ENCODE results near the gene RSAD1. TPM values are rescaled to one million over a fixed set of nuclear protein-coding genes. Genes with fewer than 3 reads are reported as not detected.

The RSAD1 gene
- total RNA-seq, 1 experiment from 2014 or later, result 51.1 TPM

DNA sequence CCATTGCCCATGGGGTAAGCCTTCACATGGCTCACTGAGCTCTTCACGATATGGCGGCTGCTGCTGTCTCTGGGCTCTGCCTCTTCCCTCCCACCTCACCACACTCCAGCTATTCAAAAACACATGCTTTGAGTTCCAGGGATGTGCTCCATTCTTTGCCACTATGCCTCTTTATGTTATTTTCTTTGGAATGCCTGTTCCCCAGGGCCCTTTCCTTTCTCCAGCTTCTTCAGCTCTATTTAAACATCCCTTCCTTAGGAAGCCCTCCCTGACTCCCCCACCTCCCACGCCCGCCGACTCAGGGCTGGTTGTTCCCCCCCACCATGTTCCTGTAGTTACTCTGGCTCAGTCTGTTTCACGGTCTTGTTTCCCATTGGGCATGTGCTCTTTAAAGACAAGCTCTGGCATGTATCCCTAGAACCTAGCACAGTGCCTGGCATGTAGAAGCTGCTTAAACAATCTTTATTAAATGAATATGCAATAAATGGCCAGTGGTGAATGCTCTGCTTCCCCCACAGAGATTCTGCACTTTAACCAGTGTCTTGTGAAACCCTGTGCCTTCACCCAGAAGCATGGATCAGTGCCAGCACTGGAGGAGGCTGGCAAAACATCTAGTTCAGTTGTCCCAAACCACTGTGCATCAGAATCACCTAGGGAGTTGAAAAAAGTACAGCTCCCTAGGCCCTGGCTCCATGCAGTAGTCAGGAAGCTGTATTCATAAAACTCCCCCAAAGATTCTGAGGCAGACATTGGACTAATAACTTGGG, 36.5 kb downstream of the RSAD1 start:
- intact Hi-C loops (cut with micrococcal nuclease; ENCODE audit: unreplicated experiment), result no loop called here
- H3K27ac Mint-ChIP-seq (ENCODE audit: unreplicated experiment), result no peak overlapping the region
- H3K9me3 Mint-ChIP-seq (ENCODE audit: low read depth, unreplicated experiment), result no peaks in the 10 kb centered on the region
- CTCF ChIA-PET, result interaction anchor here (0.8 to 1.2 kb wide), 2 partner anchors 16 to 32 kb away, joined by 6 to 8 read pairs; no protein-coding TSS in a partner anchor
- TF ChIP-seq CTCF (IDR thresholded peaks at IDR 0.05; ENCODE audit: unreplicated experiment), result no peak
- no peak for DNase-seq
- H3K27me3 Mint-ChIP-seq (ENCODE audit: unreplicated experiment), result peaks cover 25% of the 10 kb centered on the region
- BruUV-seq (replicated peaks), result no TSS peak
- H3K4me3 Mint-ChIP-seq (ENCODE audit: low read depth, unreplicated experiment), result no peak overlapping the region
- H3K4me1 Mint-ChIP-seq (ENCODE audit: low read depth, unreplicated experiment), result peaks cover 18% of the 10 kb centered on the region
- peaks cover 4% of the 10 kb centered on the region for H3K36me3 Mint-ChIP-seq (ENCODE audit: insufficient read depth, unreplicated experiment)

GRCh38 chr17:50517011-50517410, 38.4 kb downstream of the RSAD1 start:
- no peak for TF ChIP-seq CTCF (IDR thresholded peaks at IDR 0.05; ENCODE audit: unreplicated experiment)
- no peak for DNase-seq
- no TSS peak for BruUV-seq (replicated peaks)
- Mint-ChIP-seq H3K9me3 (ENCODE audit: low read depth, unreplicated experiment) (no peaks in the 10 kb centered on the region), H3K27ac (ENCODE audit: unreplicated experiment) (no peak overlapping the region), H3K27me3 (ENCODE audit: unreplicated experiment) (peaks cover 25% of the 10 kb centered on the region), H3K4me3 (ENCODE audit: low read depth, unreplicated experiment) (no peak overlapping the region), H3K36me3 (ENCODE audit: insufficient read depth, unreplicated experiment) (peaks cover 4% of the 10 kb centered on the region), H3K4me1 (ENCODE audit: low read depth, unreplicated experiment) (peaks cover 3% of the 10 kb centered on the region)
- intact Hi-C loops (cut with micrococcal nuclease; ENCODE audit: unreplicated experiment), result no loop called here
- CTCF ChIA-PET, result interaction anchor here (0.6 kb wide), 1 partner anchor 267 kb away, joined by 5 read pairs; no protein-coding TSS in a partner anchor

DNA sequence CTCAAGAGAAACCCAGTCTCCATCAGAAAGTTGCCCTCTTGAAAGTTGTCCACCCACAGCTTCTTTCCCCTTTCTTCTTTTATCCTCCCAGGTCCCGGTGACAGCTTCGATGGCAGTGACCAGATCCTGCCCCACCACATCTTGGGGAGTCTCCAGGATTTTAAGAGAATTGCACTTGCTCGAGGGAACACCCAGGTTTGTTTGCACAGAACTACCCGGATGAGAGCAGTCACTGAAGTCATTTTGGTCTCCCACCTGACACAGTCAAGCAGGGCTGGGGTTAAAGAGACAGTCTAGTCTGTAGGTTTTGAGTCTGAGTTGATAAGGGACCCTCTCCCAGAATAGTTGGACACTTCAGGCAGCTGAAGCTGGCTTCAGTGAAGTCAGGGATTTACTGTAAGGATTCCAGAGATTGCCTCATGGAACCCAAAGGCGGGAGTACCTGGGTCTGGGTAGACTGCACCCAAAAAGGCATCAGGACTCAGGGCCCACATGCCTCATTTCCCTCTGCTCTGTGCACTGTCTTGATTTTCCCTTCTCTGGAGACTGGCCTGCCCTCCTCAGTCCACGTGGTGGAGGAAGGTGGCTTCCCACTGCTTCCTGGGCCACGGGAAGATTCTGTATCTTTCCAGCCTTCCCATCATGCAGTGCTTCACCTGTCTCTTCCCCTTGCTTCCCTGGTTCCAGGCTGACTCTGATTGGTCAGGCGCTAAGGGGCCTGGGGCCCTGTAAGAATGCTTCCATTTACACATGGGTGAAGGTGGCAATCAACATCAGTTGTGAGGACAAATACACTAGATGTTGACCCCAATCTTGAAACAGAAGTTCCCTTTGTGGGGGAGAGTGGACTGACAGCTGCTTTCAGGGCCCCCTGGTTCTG, 39.1 kb downstream of the RSAD1 start:
- no peak overlapping the region for H3K27ac Mint-ChIP-seq (ENCODE audit: unreplicated experiment)
- H3K27me3 Mint-ChIP-seq (ENCODE audit: unreplicated experiment), result peaks cover 25% of the 10 kb centered on the region
- BruUV-seq (replicated peaks), result no TSS peak
- no peak for DNase-seq
- CTCF ChIA-PET, result interaction anchor here (0.6 kb wide), 1 partner anchor 268 kb away, joined by 5 read pairs; no protein-coding TSS in a partner anchor
- H3K4me3 Mint-ChIP-seq (ENCODE audit: low read depth, unreplicated experiment), result no peak overlapping the region
- no peak for TF ChIP-seq CTCF (IDR thresholded peaks at IDR 0.05; ENCODE audit: unreplicated experiment)
- H3K9me3 Mint-ChIP-seq (ENCODE audit: low read depth, unreplicated experiment), result no peaks in the 10 kb centered on the region
- intact Hi-C loops (cut with micrococcal nuclease; ENCODE audit: unreplicated experiment), result no loop called here
- H3K4me1 Mint-ChIP-seq (ENCODE audit: low read depth, unreplicated experiment), result no peaks in the 10 kb centered on the region
- peaks cover 4% of the 10 kb centered on the region for H3K36me3 Mint-ChIP-seq (ENCODE audit: insufficient read depth, unreplicated experiment)

DNA sequence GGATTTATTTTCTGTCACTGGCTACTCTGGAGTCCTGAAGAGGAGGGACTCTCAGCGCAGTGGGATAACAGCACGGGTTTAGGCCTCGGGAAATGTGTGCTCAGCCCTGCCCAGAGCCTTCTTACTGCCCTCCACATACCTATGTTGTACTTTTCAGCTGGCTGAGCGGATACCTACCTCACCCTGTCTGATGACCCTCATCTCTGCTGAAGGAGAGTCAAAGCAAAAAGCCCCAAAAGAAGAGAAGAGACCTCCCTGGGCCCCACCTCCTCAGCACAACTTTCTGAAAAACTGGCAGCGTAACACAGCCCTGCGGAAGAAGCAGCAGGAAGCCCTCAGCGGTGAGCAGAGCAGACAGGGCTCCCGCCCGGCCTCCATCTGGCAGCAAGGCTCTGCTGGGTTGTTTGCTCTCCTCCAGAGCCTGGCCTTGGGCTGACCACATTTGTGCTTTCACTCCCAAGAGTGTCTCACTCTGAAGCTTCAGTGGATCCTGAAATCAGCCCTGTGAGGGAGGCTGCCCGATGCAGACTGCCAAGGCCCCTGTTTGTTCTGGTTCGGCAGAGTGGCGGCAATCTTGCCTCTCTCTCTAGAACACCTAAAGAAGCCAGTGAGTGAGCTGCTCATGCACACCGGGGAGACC, 39.8 kb downstream of the RSAD1 start:
- Mint-ChIP-seq H3K27me3 (ENCODE audit: unreplicated experiment) (peaks cover 25% of the 10 kb centered on the region), H3K36me3 (ENCODE audit: insufficient read depth, unreplicated experiment) (peaks cover 4% of the 10 kb centered on the region), H3K4me1 (ENCODE audit: low read depth, unreplicated experiment) (no peaks in the 10 kb centered on the region), H3K4me3 (ENCODE audit: low read depth, unreplicated experiment) (no peak overlapping the region), H3K27ac (ENCODE audit: unreplicated experiment) (no peak overlapping the region), H3K9me3 (ENCODE audit: low read depth, unreplicated experiment) (no peaks in the 10 kb centered on the region)
- DNase-seq, result no peak
- no peak for TF ChIP-seq CTCF (IDR thresholded peaks at IDR 0.05; ENCODE audit: unreplicated experiment)
- no TSS peak for BruUV-seq (replicated peaks)
- intact Hi-C loops (cut with micrococcal nuclease; ENCODE audit: unreplicated experiment), result no loop called here
- CTCF ChIA-PET, result no interaction called here
